GM06990 (cell line): ENCODE data around the gene KLHL41.
"Not testable (repeated sequence)": the region's sequence is repeated elsewhere in the genome, so short reads cannot be mapped to it uniquely, and the experiment has no call there.

Experiments
- DNase-seq: peaks from one replicate; pipeline ENCODE4 v3.0.0-alpha.2; 2011; ENCODE audit not compliant: insufficient read length; ENCODE audit errors: extremely low read depth
- H3K27me3 ChIP-seq: replicated peaks from 2 replicates; pipeline ENCODE4 v1.6.0; 2011; ENCODE audit warnings: low read length; ENCODE audit not compliant: control insufficient read depth, insufficient read depth
- H3K36me3 ChIP-seq: 2 replicates; pipeline ENCODE4 v1.5.1; 2011; ENCODE audit warnings: low read length; ENCODE audit not compliant: control insufficient read depth, insufficient read depth
- H3K4me3 ChIP-seq: replicated peaks from 2 replicates; pipeline ENCODE4 v1.5.1; 2011; ENCODE audit warnings: low read depth, mild to moderate bottlenecking, control low read depth, low read length
- CTCF ChIP-seq: IDR thresholded peaks from 2 replicates; pipeline ENCODE4 v1.5.1; 2011; ENCODE audit warnings: low read length, control low read depth, mild to moderate bottlenecking, inconsistent platforms; ENCODE audit not compliant: insufficient read depth, poor library complexity, severe bottlenecking

The KLHL41 gene

GRCh38 chr2:169520896-169521295 lies 11.4 kb downstream of the KLHL41 start:
- no peak for DNase-seq
- no peak for TF ChIP-seq CTCF
- Histone ChIP-seq H3K4me3 (no peak overlapping the region), H3K36me3 (no peaks in the 10 kb centered on the region), H3K27me3 (no peaks in the 10 kb centered on the region)

- H3K4me3 ChIP-seq = no peak overlapping the region
- DNase-seq = no peak
- peaks cover 3% of the 10 kb centered on the region for H3K36me3 ChIP-seq
- no peaks in the 10 kb centered on the region for H3K27me3 ChIP-seq
- no peak for TF ChIP-seq CTCF
Observed at GRCh38 chr2:169523681-169524080, 14.2 kb downstream of the KLHL41 start.

- Histone ChIP-seq H3K27me3 (no peaks in the 10 kb centered on the region), H3K4me3 (no peak overlapping the region), H3K36me3 (peaks cover 3% of the 10 kb centered on the region)
- no peak for DNase-seq
- no peak for TF ChIP-seq CTCF
Observed at GRCh38 chr2:169525434-169525833, 15.9 kb downstream of the KLHL41 start.

- DNase-seq = no peak
- TF ChIP-seq CTCF = no peak
- H3K27me3 ChIP-seq = no peaks in the 10 kb centered on the region
Observed at GRCh38 chr2:169526451-169526850, 16.9 kb downstream of the KLHL41 start.

GRCh38 chr2:169528271-169528701 lies 18.8 kb downstream of the KLHL41 start:
- no peak overlapping the region for H3K4me3 ChIP-seq
- DNase-seq = peak; percentile 12
- H3K36me3 ChIP-seq = peaks cover 3% of the 10 kb centered on the region
- peak; percentile 84 for TF ChIP-seq CTCF
- no peaks in the 10 kb centered on the region for H3K27me3 ChIP-seq

More at GRCh38 chr2:169526451-169526850, 16.9 kb downstream of the KLHL41 start:
- Histone ChIP-seq H3K36me3 (peaks cover 3% of the 10 kb centered on the region), H3K4me3 (no peak overlapping the region)

- not testable (repeated sequence) for DNase-seq, H3K36me3 ChIP-seq, H3K4me3 ChIP-seq, H3K27me3 ChIP-seq
Observed at GRCh38 chr2:169539460-169539859, 30.0 kb downstream of the KLHL41 start.
